H1 (cell line): ENCODE results near the gene KIFC1. TPM values are rescaled to one million over a fixed set of nuclear protein-coding genes. Genes with fewer than 3 reads are reported as not detected.

Experiments used
- CTCF ChIA-PET: fragments of 300-600 bp; sonication (Branson Sonifier 250); formaldehyde crosslinking; loops from one replicate; lab custom pipeline; 2021; ENCODE audit not compliant: partially characterized antibody; lab: Charles Lee
- POLR2A ChIA-PET: fragments of 300-600 bp; sonication (Branson Sonifier 250); formaldehyde crosslinking; loops from one replicate; lab custom pipeline; 2021; ENCODE audit warnings: inconsistent platforms; ENCODE audit not compliant: partially characterized antibody; lab: Charles Lee
- DNase-seq, 2 experiments: peaks; one replicate each; pipeline versions ENCODE4 v3.0.0 to v3.0.0-alpha.2; 2010 to 2022; ENCODE audit warnings: low spot score in 2 of 2, low read depth in 1 of 2, mixed read lengths in 1 of 2
- FAIRE-seq: peaks from 2 replicates; lab custom pipeline; 2011; peaks lifted over from hg19 to GRCh38; lab: Jason Lieb, UNC
- H2AFZ ChIP-seq: 2 replicates; pipeline ENCODE4 v1.8.1; 2012; ENCODE audit warnings: low read length, inconsistent platforms
- H2AK5ac ChIP-seq: 2 replicates; pipeline ENCODE4 v1.6.1; 2013; ENCODE audit warnings: low read depth, low read length
- H2BK120ac ChIP-seq: replicated peaks from 2 replicates; pipeline ENCODE3; 2013; ENCODE audit warnings: low read depth, low read length, inconsistent platforms
- H2BK12ac ChIP-seq: 2 replicates; pipeline ENCODE4 v1.6.1; 2013; ENCODE audit warnings: low read depth, low read length
- H2BK15ac ChIP-seq: 2 replicates; pipeline ENCODE4 v1.6.1; 2013; ENCODE audit warnings: low read length
- H2BK20ac ChIP-seq: 2 replicates; pipeline ENCODE4 v1.6.1; 2013; ENCODE audit warnings: low read length
- H2BK5ac ChIP-seq: 2 replicates; pipeline ENCODE4 v1.6.1; 2013; ENCODE audit warnings: low read depth, low read length
- H3K14ac ChIP-seq: 2 replicates; pipeline ENCODE4 v1.6.1; 2013; ENCODE audit warnings: inconsistent platforms; ENCODE audit not compliant: insufficient read length
- H3K18ac ChIP-seq: 2 replicates; pipeline ENCODE4 v1.6.1; 2013; ENCODE audit warnings: low read length; ENCODE audit errors: extremely low read depth
- H3K23ac ChIP-seq: 2 replicates; pipeline ENCODE4 v1.6.1; 2013; ENCODE audit warnings: inconsistent platforms; ENCODE audit not compliant: insufficient read length
- H3K23me2 ChIP-seq: 2 replicates; pipeline ENCODE4 v1.6.1; 2013; ENCODE audit warnings: low read depth, low read length
- H3K27ac ChIP-seq: 2 replicates; pipeline ENCODE4 v1.6.1; 2011; ENCODE audit warnings: low read depth, low read length, inconsistent platforms
- H3K27me3 ChIP-seq, 4 experiments: replicated peaks in 1 of 4; 1 replicate in 1 of 4; 2 replicates in 3 of 4; pipeline versions ENCODE4 v1.6.1 to v1.8.1; 2011 to 2013; ENCODE audit warnings: low read length in 3 of 4, mild to moderate bottlenecking in 3 of 4, inconsistent platforms in 2 of 4, mixed read lengths in 2 of 4, moderate library complexity in 1 of 4; ENCODE audit not compliant: control insufficient read depth in 3 of 4, insufficient read depth in 3 of 4; ENCODE audit errors: extremely low read depth in 1 of 4
- H3K36me3 ChIP-seq, 4 experiments: 2 replicates each; pipeline versions ENCODE4 v1.6.1 to v1.8.1; 2011 to 2013; ENCODE audit warnings: mild to moderate bottlenecking in 4 of 4, low read length in 3 of 4, moderate library complexity in 2 of 4, control low read depth in 1 of 4, inconsistent platforms in 1 of 4; ENCODE audit not compliant: insufficient read depth in 4 of 4, control insufficient read depth in 2 of 4
- H3K4ac ChIP-seq: replicated peaks from 2 replicates; pipeline ENCODE3; 2013; ENCODE audit warnings: low read length, low read depth, mixed read lengths, inconsistent platforms; ENCODE audit not compliant: insufficient read length
- H3K4me1 ChIP-seq, 4 experiments: replicated peaks in 1 of 4; 1 replicate in 1 of 4; 2 replicates in 3 of 4; pipeline versions ENCODE4 v1.6.1 to v1.8.1; 2011 to 2013; ENCODE audit warnings: low read length in 3 of 4, inconsistent platforms in 2 of 4, mixed read lengths in 1 of 4; ENCODE audit not compliant: insufficient read depth in 4 of 4, control insufficient read depth in 3 of 4
- H3K4me2 ChIP-seq, 2 experiments: 2 replicates each; pipeline versions ENCODE4 v1.6.1 to v1.8.1; 2011 to 2013; ENCODE audit warnings: low read depth in 2 of 2, low read length in 2 of 2, control low read depth in 1 of 2, inconsistent platforms in 1 of 2, mild to moderate bottlenecking in 1 of 2; ENCODE audit not compliant: insufficient read depth in 1 of 2
- H3K4me3 ChIP-seq, 4 experiments: fragments of 200-600, 300-600 bp in 1 of 4; sonication (generic), shearing (Covaris generic), sonication (Bioruptor Twin) in 1 of 4; 2 replicates each; pipeline versions ENCODE4 v1.5.1 to v1.8.1; 2011 to 2016; ENCODE audit warnings: low read length in 4 of 4, low read depth in 3 of 4, control low read depth in 2 of 4, inconsistent platforms in 2 of 4, mild to moderate bottlenecking in 2 of 4, mixed read lengths in 1 of 4, moderate library complexity in 1 of 4; ENCODE audit not compliant: insufficient read depth in 2 of 4; ENCODE audit errors: extremely low read depth in 1 of 4
- H3K56ac ChIP-seq: replicated peaks from 2 replicates; pipeline ENCODE3; 2013; ENCODE audit warnings: low read depth, mild to moderate bottlenecking, mixed read lengths, low read length, inconsistent platforms; ENCODE audit not compliant: insufficient read length
- H3K79me1 ChIP-seq: 2 replicates; pipeline ENCODE4 v1.6.1; 2013; ENCODE audit warnings: low read depth, low read length, control low read depth
- H3K79me2 ChIP-seq, 2 experiments: 2 replicates each; pipeline versions ENCODE4 v1.6.1 to v1.8.1; 2012 to 2013; ENCODE audit warnings: low read length in 2 of 2, mild to moderate bottlenecking in 2 of 2, inconsistent platforms in 1 of 2; ENCODE audit not compliant: insufficient read depth in 2 of 2, control insufficient read depth in 1 of 2
- H3K9ac ChIP-seq, 4 experiments: replicated peaks in 1 of 4; 1 replicate in 1 of 4; 2 replicates in 3 of 4; pipeline versions ENCODE4 v1.6.1 to v1.8.1; 2011 to 2013; ENCODE audit warnings: low read depth in 3 of 4, low read length in 3 of 4, control low read depth in 2 of 4, mild to moderate bottlenecking in 2 of 4, moderate library complexity in 2 of 4, inconsistent platforms in 1 of 4; ENCODE audit errors: extremely low read depth in 1 of 4
- H3K9me3 ChIP-seq, 2 experiments: 2 replicates each; pipeline versions ENCODE4 v1.6.1 to v1.8.1; 2012 to 2013; ENCODE audit warnings: mild to moderate bottlenecking in 2 of 2, moderate library complexity in 2 of 2, control low read depth in 1 of 2, inconsistent platforms in 1 of 2, low read depth in 1 of 2, low read length in 1 of 2, mixed read lengths in 1 of 2; ENCODE audit not compliant: insufficient read depth in 2 of 2
- H4K20me1 ChIP-seq, 2 experiments: replicated peaks in 1 of 2; 2 replicates each; pipeline versions ENCODE3 to v1.8.1; 2011 to 2013; ENCODE audit warnings: inconsistent platforms in 2 of 2, low read length in 2 of 2, mild to moderate bottlenecking in 1 of 2; ENCODE audit not compliant: insufficient read depth in 2 of 2, control insufficient read depth in 1 of 2
- H4K5ac ChIP-seq: 2 replicates; pipeline ENCODE4 v1.6.1; 2013; ENCODE audit warnings: low read length, low read depth, mixed read lengths, inconsistent platforms; ENCODE audit not compliant: insufficient read length
- H4K8ac ChIP-seq: 2 replicates; pipeline ENCODE4 v1.8.0; 2013; ENCODE audit warnings: mild to moderate bottlenecking, moderate library complexity, low read length, inconsistent platforms; ENCODE audit not compliant: insufficient read depth; ENCODE audit errors: extremely low read depth
- H4K91ac ChIP-seq: replicated peaks from 2 replicates; pipeline ENCODE3; 2013; ENCODE audit warnings: low read length, mixed read lengths, inconsistent platforms; ENCODE audit not compliant: insufficient read length
- BRCA1 ChIP-seq: IDR thresholded peaks from 2 replicates; pipeline ENCODE4 v1.6.1; 2012; ENCODE audit warnings: low read depth, low read length, improper control_type of control experiment
- MAFK ChIP-seq: IDR thresholded peaks from 2 replicates; pipeline ENCODE4 v1.6.1; 2012; ENCODE audit warnings: low read depth, mild to moderate bottlenecking, improper control_type of control experiment, low read length
- SAP30 ChIP-seq: fragments of 300-600 bp; sonication (generic); IDR thresholded peaks from 2 replicates; pipeline ENCODE4 v1.7.1; 2012; ENCODE audit warnings: low read length, moderate library complexity, mild to moderate bottlenecking, inconsistent platforms; ENCODE audit not compliant: insufficient read depth, insufficient replicate concordance
- TBP ChIP-seq: IDR thresholded peaks from 2 replicates; pipeline ENCODE4 v1.6.1; 2011; ENCODE audit warnings: low read depth, low read length, improper control_type of control experiment
- TEAD4 ChIP-seq: IDR thresholded peaks from 2 replicates; pipeline ENCODE4 v1.6.1; 2012; ENCODE audit warnings: low read depth, low read length, inconsistent platforms, mixed read lengths
- YY1 ChIP-seq: IDR thresholded peaks from 2 replicates; pipeline ENCODE4 v1.6.1; 2011; ENCODE audit warnings: low read depth, mild to moderate bottlenecking, low read length
- whole genome bisulfite sequencing, 2 experiments: shearing (Covaris generic) in 1 of 2; methylation state at CpG; one replicate each; pipeline versions ENCODE4 v1.1.6 to v1.1.7; 2013 to 2015; ENCODE audit warnings: low lambda C conversion rate in 2 of 2, mixed read lengths in 2 of 2, inconsistent platforms in 1 of 2, low coverage in 1 of 2, missing lambda C conversion rate in 1 of 2; ENCODE audit not compliant: insufficient replicate concordance in 2 of 2, insufficient coverage in 1 of 2, insufficient read length in 1 of 2; ENCODE audit errors: extremely low coverage in 1 of 2, missing lambda C conversion rate in 1 of 2; 5-methylcytosine and 5-hydroxymethylcytosine counted together
- polyA plus RNA-seq, 7 experiments: library from polyadenylated mRNA; depleted of rRNA in 3 of 7; stranded (reverse) in 5 of 7; unstranded in 2 of 7; fragments of >200 nt in 5 of 7; fragments of 200-250 nt in 2 of 7; gene quantifications; 1 replicate in 5 of 7; 2 replicates in 1 of 7; 4 replicates in 1 of 7; pipeline versions ENCODE4 v1.2.1 to v1.2.3, GENCODE V29; 2011 to 2013; ENCODE audit warnings: missing spikeins in 2 of 7, mixed read lengths in 2 of 7
- total RNA-seq: library from RNA; stranded (reverse); fragmentation: NEBNext Ultra II Directional; extraction: Animal tissue kit (Norgen Biotek cat#: 25700); gene quantifications from 2 replicates; pipeline ENCODE4 v1.2.1, GENCODE V29; 2021
- TF ChIP-seq, protein P1 (sequence below): IDR thresholded peaks from 2 replicates; pipeline ENCODE4 v1.6.1; 2011; ENCODE audit warnings: low read depth, mild to moderate bottlenecking, low read length; ENCODE audit not compliant: insufficient read depth

The KIFC1 gene
- total and polyA plus RNA-seq, 2 of the 8 experiments (the other 6 are each of a cell fraction or from before 2014, with no cell fraction given) = 46.6 to 64.3 TPM

DNA sequence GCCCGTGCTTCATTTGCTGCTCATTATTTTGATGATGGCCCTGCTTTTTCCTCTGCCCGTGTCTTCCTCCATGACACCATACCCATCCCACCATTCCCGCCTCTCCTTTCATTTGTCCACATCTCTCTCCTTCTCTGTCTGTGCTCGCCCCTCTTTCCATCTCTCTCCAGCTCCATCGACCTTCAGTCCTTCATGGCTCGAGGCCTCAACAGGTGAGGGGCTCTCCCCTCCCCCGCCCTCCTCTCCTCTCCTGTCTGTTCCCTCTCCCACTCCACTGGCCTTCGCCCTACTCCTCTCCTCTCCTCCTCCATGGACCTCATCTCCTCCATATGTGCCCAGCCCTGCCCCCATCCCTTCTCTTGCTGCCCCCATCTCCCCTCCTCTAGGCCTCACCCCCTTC, 50.7 kb downstream of the KIFC1 start:
- no peak overlapping the region; the same call in 1 of the 2 replicates for H4K8ac ChIP-seq
- H2BK15ac ChIP-seq = no peak overlapping the region
- ChIA-PET POLR2A (interaction anchor here (0.8 to 14.8 kb wide), 4 partner anchors 10 to 68 kb away, joined by 3 to 381 read pairs (median 29); partner anchors contain the start of gene ZBTB9), CTCF (interaction anchor here (0.8 to 4.7 kb wide), 4 partner anchors 8 to 15 kb away, joined by 3 to 22 read pairs (median 10); no protein-coding TSS in a partner anchor)
- no peak overlapping the region for H3K23ac ChIP-seq
- H2BK12ac ChIP-seq = no peak overlapping the region
- no peaks in the 10 kb centered on the region for H3K27me3 ChIP-seq
- H3K14ac ChIP-seq = no peak overlapping the region
- H3K79me1 ChIP-seq = 0 out of 2 replicates have a peak, but pooled peaks cover 2% of the 10 kb centered on the region
- peaks cover 8 to 36% of the 10 kb centered on the region in 2 experiments for H4K20me1 ChIP-seq
- H3K9me3 ChIP-seq = no peaks in the 10 kb centered on the region
- no peak for FAIRE-seq
- no peaks in the 10 kb centered on the region; a peak in 1 of 7 replicates for H3K4me1 ChIP-seq
- no peak overlapping the region for H4K91ac ChIP-seq
- no peaks in the 10 kb centered on the region for H3K23me2 ChIP-seq
- no peak overlapping the region for H3K4ac ChIP-seq
- no peak overlapping the region for H2BK5ac ChIP-seq
- TF ChIP-seq, protein P1, sequence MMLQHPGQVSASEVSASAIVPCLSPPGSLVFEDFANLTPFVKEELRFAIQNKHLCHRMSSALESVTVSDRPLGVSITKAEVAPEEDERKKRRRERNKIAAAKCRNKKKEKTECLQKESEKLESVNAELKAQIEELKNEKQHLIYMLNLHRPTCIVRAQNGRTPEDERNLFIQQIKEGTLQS = no peak
- TF ChIP-seq YY1 = no peak
- TF ChIP-seq TEAD4 = no peak
- TF ChIP-seq BRCA1 = no peak
- no peak for TF ChIP-seq SAP30
- no peak for TF ChIP-seq TBP
- TF ChIP-seq MAFK = no peak
- H2AFZ ChIP-seq = no peak overlapping the region
- peaks cover 46 to 96% (median 84%) of the 10 kb centered on the region in 4 experiments for H3K36me3 ChIP-seq
- H3K9ac ChIP-seq = no peak overlapping the region
- H3K18ac ChIP-seq = no peak overlapping the region
- no peak overlapping the region for H3K56ac ChIP-seq
- no peak overlapping the region for H2BK20ac ChIP-seq
- no peak overlapping the region for H3K4me2 ChIP-seq
- H2AK5ac ChIP-seq = no peak overlapping the region
- H3K79me2 ChIP-seq = peaks cover 0 to 5% of the 10 kb centered on the region in 2 experiments; a peak in 1 of 4 replicates
- no peak overlapping the region for H4K5ac ChIP-seq
- no peak overlapping the region for H3K4me3 ChIP-seq
- no peak for DNase-seq
- 85% methylated on average over 3 of the region's 8 CpGs; no CpG with 5 or more reads in 1 of the 2 experiments for WGBS, 2 experiments
- H2BK120ac ChIP-seq = no peak overlapping the region
- H3K27ac ChIP-seq = no peak overlapping the region
